Left ventricle myocardium inferior (tissue), 1 donor: ENCODE results near the gene CLEC2A. TPM values are rescaled to one million over a fixed set of nuclear protein-coding genes. Genes with fewer than 3 reads are reported as not detected.

Experiments
- DNase-seq: peaks from one replicate; pipeline ENCODE4 v3.0.0-alpha.2; 2020
- H3K27ac ChIP-seq: fragments of 200-600 bp; replicated peaks from 2 replicates; pipeline ENCODE4 v1.8.0; 2021
- H3K27me3 ChIP-seq: fragments of 200-600 bp; 2 replicates; pipeline ENCODE4 v1.8.0; 2021; ENCODE audit warnings: low read depth
- H3K36me3 ChIP-seq: fragments of 200-600 bp; 2 replicates; pipeline ENCODE4 v1.8.0; 2021
- H3K4me1 ChIP-seq: fragments of 200-600 bp; 2 replicates; pipeline ENCODE4 v1.8.0; 2021
- H3K4me3 ChIP-seq: fragments of 200-600 bp; 2 replicates; pipeline ENCODE4 v1.8.0; 2021; ENCODE audit warnings: mild to moderate bottlenecking, moderate library complexity
- H3K9me3 ChIP-seq: fragments of 200-600 bp; replicated peaks from 2 replicates; pipeline ENCODE4 v1.8.0; 2021
- CTCF ChIP-seq: fragments of 200-600 bp; IDR thresholded peaks from 2 replicates; pipeline ENCODE4 v1.8.0; 2021; ENCODE audit warnings: antibody characterized with exemption, mild to moderate bottlenecking, borderline replicate concordance
- intact Hi-C: fragments of 100-400 bp; cut with micrococcal nuclease; formaldehyde crosslinking; loops from one replicate; pipeline ENCODE4 v1.11.0; 2022
- total RNA-seq: library from RNA; stranded (reverse); fragmentation: NEBNext Ultra II Directional; extraction: Animal tissue kit (Norgen Biotek cat#: 25700); gene quantifications from one replicate; pipeline ENCODE4 v1.2.1, GENCODE V29; 2021
- donor health status: DM: no; HTN: yes; CAD: no; lungs with severe emphysema.

CLEC2A gene
- total RNA-seq, 1 donor from 2014 or later, result not detected

- Histone ChIP-seq H3K9me3 (no peaks in the 10 kb centered on the region), H3K27me3 (no peaks in the 10 kb centered on the region), H3K4me3 (no peak overlapping the region), H3K4me1 (no peaks in the 10 kb centered on the region), H3K27ac (no peak overlapping the region), H3K36me3 (no peaks in the 10 kb centered on the region)
- intact Hi-C loops, result no loop called here
- DNase-seq, result no peak
- TF ChIP-seq CTCF, result no peak
Measured at GRCh38 chr12:9928607-9929006, 3.6 kb downstream of the CLEC2A start.

GRCh38 chr12:9926876-9927275, 5.3 kb downstream of the CLEC2A start:
- H3K36me3 ChIP-seq, result no peaks in the 10 kb centered on the region
- no peaks in the 10 kb centered on the region for H3K9me3 ChIP-seq
- H3K27me3 ChIP-seq, result no peaks in the 10 kb centered on the region
- no peak for DNase-seq
- TF ChIP-seq CTCF, result no peak
- no peaks in the 10 kb centered on the region for H3K4me1 ChIP-seq
- H3K4me3 ChIP-seq, result no peak overlapping the region
- H3K27ac ChIP-seq, result no peak overlapping the region
- intact Hi-C loops, result no loop called here

- H3K4me3 ChIP-seq, result peak overlapping the region; percentile 34
- H3K27ac ChIP-seq, result no peak overlapping the region
- peak; percentile 60 for TF ChIP-seq CTCF
- no peaks in the 10 kb centered on the region for H3K27me3 ChIP-seq
- intact Hi-C loops, result no loop called here
- H3K36me3 ChIP-seq, result no peaks in the 10 kb centered on the region
- no peaks in the 10 kb centered on the region for H3K4me1 ChIP-seq
- DNase-seq, result no peak
- H3K9me3 ChIP-seq, result no peaks in the 10 kb centered on the region
Measured at GRCh38 chr12:9925705-9926393, 6.3 kb downstream of the CLEC2A start.

- Histone ChIP-seq H3K27me3 (no peaks in the 10 kb centered on the region), H3K27ac (no peak overlapping the region), H3K4me3 (no peak overlapping the region), H3K36me3 (no peaks in the 10 kb centered on the region), H3K9me3 (peaks cover 11% of the 10 kb centered on the region), H3K4me1 (no peaks in the 10 kb centered on the region)
- no peak for TF ChIP-seq CTCF
- DNase-seq, result no peak
- intact Hi-C loops, result no loop called here
Measured at GRCh38 chr12:9922429-9922828, 9.7 kb downstream of the CLEC2A start.

GRCh38 chr12:9920451-9920850, 11.7 kb downstream of the CLEC2A start:
- no peaks in the 10 kb centered on the region for H3K4me1 ChIP-seq
- peaks cover 11% of the 10 kb centered on the region for H3K9me3 ChIP-seq
- H3K27me3 ChIP-seq, result no peaks in the 10 kb centered on the region
- H3K36me3 ChIP-seq, result no peaks in the 10 kb centered on the region
- intact Hi-C loops, result no loop called here
- H3K27ac ChIP-seq, result no peak overlapping the region
- no peak for TF ChIP-seq CTCF
- H3K4me3 ChIP-seq, result no peak overlapping the region
- no peak for DNase-seq

- Histone ChIP-seq H3K9me3 (peaks cover 14% of the 10 kb centered on the region), H3K36me3 (no peaks in the 10 kb centered on the region), H3K27me3 (no peaks in the 10 kb centered on the region), H3K27ac (no peak overlapping the region), H3K4me1 (no peaks in the 10 kb centered on the region), H3K4me3 (no peak overlapping the region)
- no peak for TF ChIP-seq CTCF
- intact Hi-C loops, result no loop called here
- no peak for DNase-seq
Measured at GRCh38 chr12:9919443-9919842, 12.7 kb downstream of the CLEC2A start.
